Measurements from ENCODE around the gene CAMK1D. TPM values are rescaled to one million over a fixed set of nuclear protein-coding genes. Genes with fewer than 3 reads are reported as not detected.

Gene CAMK1D
- total and polyA plus RNA-seq, 2 of the 4 experiments (the other 2 are of a cell fraction) = 5.0 to 5.3 TPM

- no peak overlapping the region for H3K27ac ChIP-seq (ENCODE audit: insufficient read depth, low read length)
- H2AK5ac ChIP-seq (ENCODE audit: low read depth, low read length) = no peak overlapping the region
- H3K9me1 ChIP-seq (ENCODE audit: insufficient read depth, low read length) = no peaks in the 10 kb centered on the region
- no TSS peak for BruUV-seq (replicated peaks)
- 71% methylated on average over 8 of the region's 10 CpGs; no CpG with 5 or more reads in 1 of the 2 experiments for WGBS, 2 experiments (ENCODE audit: extremely low coverage in 2 of 2, insufficient read length in 1 of 2)
- H3K9me3 ChIP-seq (ENCODE audit: control insufficient read depth, insufficient read depth, low read length) = peaks cover 9% of the 10 kb centered on the region
- no peak overlapping the region for H4K5ac ChIP-seq (ENCODE audit: low read depth, low read length)
- H3K14ac ChIP-seq (replicated peaks; ENCODE audit: low read depth, low read length) = no peak overlapping the region
- no peaks in the 10 kb centered on the region for H3K27me3 ChIP-seq (ENCODE audit: control insufficient read depth, insufficient read depth, low read length)
- H4K20me1 ChIP-seq (ENCODE audit: insufficient read depth, low read length) = no peaks in the 10 kb centered on the region
- H2AK9ac ChIP-seq (replicated peaks; ENCODE audit: low read depth, low read length, poor library complexity) = peak overlapping the region; percentile 9
- no peak overlapping the region for H3K56ac ChIP-seq (ENCODE audit: extremely low read depth, insufficient read depth, low read length)
- H3K79me1 ChIP-seq (ENCODE audit: low read depth in 1 of 2, low read length in 2 of 2) = no peaks in the 10 kb centered on the region
- TF ChIP-seq POLR2A (IDR thresholded peaks at IDR 0.05; ENCODE audit: low read depth, low read length) (no peak), FOS (IDR thresholded peaks at IDR 0.05; ENCODE audit: low read depth, low read length) (peak; percentile 26; the same call in 1 of the 2 replicates), CTCF (conservative IDR thresholded peaks at IDR 0.05; ENCODE audit: low read depth, low read length) (no peak), BHLHE40 (IDR thresholded peaks at IDR 0.05; ENCODE audit: low read depth, low read length) (no peak)
- H2AFZ ChIP-seq (replicated peaks; ENCODE audit: low read length, poor library complexity) = no peak overlapping the region
- POLR2A ChIA-PET (ENCODE audit: unreplicated experiment) = no interaction called here
- no peak overlapping the region for H3K23ac ChIP-seq (ENCODE audit: low read depth, low read length)
- in situ Hi-C loops (cut with MboI; ENCODE audit: low sequenced_read_pairs) = no loop called here
- H3K4me1 ChIP-seq (ENCODE audit: control insufficient read depth, insufficient read depth, low read length) = peaks cover 9% of the 10 kb centered on the region; the same call in 1 of the 2 replicates
- H3K9ac ChIP-seq (ENCODE audit: low read depth, low read length) = no peak overlapping the region
- peak overlapping the region in 1 of 2 experiments; percentile 19; a peak in 1 of 4 replicates for H4K8ac ChIP-seq (ENCODE audit: low read depth in 2 of 2, low read length in 2 of 2)
- H3K4me2 ChIP-seq (ENCODE audit: low read depth, low read length) = no peak overlapping the region
- DNase-seq = peak; percentile 52
- ATAC-seq (ENCODE audit: low read depth) = peak; percentile 45
- CTCF ChIA-PET = no interaction called here
- dilution Hi-C loops (cut with HindIII; ENCODE audit: low sequenced_read_pairs, unreplicated experiment) = no loop called here
- no peak overlapping the region for H3K4ac ChIP-seq (ENCODE audit: low read depth, low read length)
- no peak overlapping the region for H3K4me3 ChIP-seq (ENCODE audit: insufficient read depth, low read depth, low read length)
- no peak overlapping the region for H2BK20ac ChIP-seq (ENCODE audit: low read depth, low read length)
- no peaks in the 10 kb centered on the region for H3K36me3 ChIP-seq (ENCODE audit: control insufficient read depth, insufficient read depth, low read length)
- H2BK120ac ChIP-seq (ENCODE audit: low read depth, low read length) = no peak overlapping the region
- no peak overlapping the region for H4K91ac ChIP-seq (ENCODE audit: insufficient read depth, low read depth, low read length)
- H2BK5ac ChIP-seq (ENCODE audit: low read depth, low read length, poor library complexity, severe bottlenecking) = no peak overlapping the region
- intact Hi-C loops (cut with micrococcal nuclease) = no loop called here
- no peak overlapping the region for H3K18ac ChIP-seq (ENCODE audit: low read depth, low read length)
- no peak overlapping the region for H2BK15ac ChIP-seq (ENCODE audit: low read depth, low read length)
Observed at GRCh38 chr10:12635127-12635541, 285.8 kb downstream of the CAMK1D start.

Data from IMR-90 (cell line).